HG03354 (cell line): ENCODE results near the gene CACNA1C.

Experiments
- ATAC-seq: cut with Tn5 transposase; IDR thresholded peaks from one replicate; pipeline ENCODE4 v1.9.1; 2021; ENCODE audit warnings: mild to moderate bottlenecking; ENCODE audit not compliant: unreplicated experiment, poor library complexity, severe bottlenecking

The CACNA1C gene

GRCh38 chr12:2187195-2187945, 134.6 kb downstream of the CACNA1C start:
- no peak for ATAC-seq

GRCh38 chr12:2190085-2190484, 137.3 kb downstream of the CACNA1C start:
- ATAC-seq: no peak

GRCh38 chr12:2190896-2191533, 138.2 kb downstream of the CACNA1C start:
- no peak for ATAC-seq

- ATAC-seq: no peak
These were observed 138.9 kb downstream of the CACNA1C start for GRCh38 chr12:2191534-2192153.

GRCh38 chr12:2192231-2192630, 139.4 kb downstream of the CACNA1C start:
- ATAC-seq: no peak

GRCh38 chr12:2194060-2194459, 141.3 kb downstream of the CACNA1C start:
- no peak for ATAC-seq

GRCh38 chr12:2194571-2194970, 141.8 kb downstream of the CACNA1C start:
- no peak for ATAC-seq

- no peak for ATAC-seq
These were observed 142.3 kb downstream of the CACNA1C start for GRCh38 chr12:2195085-2195484.

GRCh38 chr12:2198005-2198501, 145.3 kb downstream of the CACNA1C start:
- no peak for ATAC-seq

- ATAC-seq: no peak
These were observed 145.8 kb downstream of the CACNA1C start for GRCh38 chr12:2198542-2198941.

- ATAC-seq: no peak
These were observed 153.2 kb downstream of the CACNA1C start for GRCh38 chr12:2205996-2206395.

- no peak for ATAC-seq
These were observed 156.2 kb downstream of the CACNA1C start for GRCh38 chr12:2208837-2209635.

- no peak for ATAC-seq
These were observed 158.3 kb downstream of the CACNA1C start for GRCh38 chr12:2211119-2211518.

GRCh38 chr12:2212537-2212936, 159.8 kb downstream of the CACNA1C start:
- no peak for ATAC-seq

GRCh38 chr12:2212971-2213869, 160.4 kb downstream of the CACNA1C start:
- no peak for ATAC-seq

- ATAC-seq: no peak
These were observed 161.6 kb downstream of the CACNA1C start for GRCh38 chr12:2214411-2214810.

GRCh38 chr12:2215709-2216560, 163.1 kb downstream of the CACNA1C start:
- ATAC-seq: no peak

GRCh38 chr12:2218706-2219105, 165.9 kb downstream of the CACNA1C start:
- no peak for ATAC-seq
